ENCODE results near the gene TMEM41B.

TMEM41B gene

GRCh38 chr11:9277176-9277575 is 37.2 kb downstream of the TMEM41B start:
- Mint-ChIP-seq H3K4me1 (ENCODE audit: low read depth in 2 of 2) (peaks cover 4 to 15% of the 10 kb centered on the region in 2 donors), H3K36me3 (ENCODE audit: insufficient read depth) (peaks cover 10% of the 10 kb centered on the region), H3K4me3 (no peak overlapping the region), H3K27me3 (no peaks in the 10 kb centered on the region), H3K27ac (no peak overlapping the region), H3K9me3 (no peaks in the 10 kb centered on the region)
- DNase-seq, result no peak
- ATAC-seq (replicated peaks), result no peak

- Mint-ChIP-seq H3K27ac (no peak overlapping the region), H3K9me3 (no peaks in the 10 kb centered on the region), H3K27me3 (no peaks in the 10 kb centered on the region), H3K36me3 (ENCODE audit: insufficient read depth) (peaks cover 10% of the 10 kb centered on the region), H3K4me3 (no peak overlapping the region), H3K4me1 (ENCODE audit: low read depth in 2 of 2) (peaks cover 4 to 15% of the 10 kb centered on the region in 2 donors)
- ATAC-seq (replicated peaks) (no peak), DNase-seq (no peak)
Measured at GRCh38 chr11:9276571-9276970, 37.8 kb downstream of the TMEM41B start.

GRCh38 chr11:9274499-9275258 is 39.7 kb downstream of the TMEM41B start:
- peaks cover 4% of the 10 kb centered on the region for H3K36me3 Mint-ChIP-seq (ENCODE audit: insufficient read depth)
- ATAC-seq (replicated peaks) (no peak), DNase-seq (no peak)
- H3K27me3 Mint-ChIP-seq, result no peaks in the 10 kb centered on the region
- H3K4me3 Mint-ChIP-seq, result no peak overlapping the region
- H3K4me1 Mint-ChIP-seq (ENCODE audit: low read depth in 2 of 2), result peaks cover 0 to 3% of the 10 kb centered on the region in 2 donors
- no peaks in the 10 kb centered on the region for H3K9me3 Mint-ChIP-seq
- peak overlapping the region; percentile 30 to 84 for H3K27ac Mint-ChIP-seq

- Mint-ChIP-seq H3K4me3 (no peak overlapping the region), H3K9me3 (no peaks in the 10 kb centered on the region), H3K36me3 (ENCODE audit: insufficient read depth) (peaks cover 4% of the 10 kb centered on the region), H3K4me1 (ENCODE audit: low read depth in 2 of 2) (peaks cover 0 to 3% of the 10 kb centered on the region in 2 donors), H3K27ac (peak overlapping the region; percentile 30 to 84), H3K27me3 (no peaks in the 10 kb centered on the region)
- ATAC-seq (replicated peaks) (peak; percentile 35), DNase-seq (no peak)
Measured at GRCh38 chr11:9273376-9274336, 40.7 kb downstream of the TMEM41B start.

GRCh38 chr11:9269492-9270013 is 44.8 kb downstream of the TMEM41B start:
- H3K36me3 Mint-ChIP-seq (ENCODE audit: insufficient read depth), result peaks cover 9% of the 10 kb centered on the region
- H3K27me3 Mint-ChIP-seq, result peaks cover 5 to 8% of the 10 kb centered on the region in 2 donors
- no peaks in the 10 kb centered on the region for H3K9me3 Mint-ChIP-seq
- peaks cover 3 to 5% of the 10 kb centered on the region in 2 donors for H3K4me1 Mint-ChIP-seq (ENCODE audit: low read depth in 2 of 2)
- ATAC-seq (replicated peaks), result no peak
- DNase-seq, result no peak
- no peak overlapping the region for H3K4me3 Mint-ChIP-seq
- no peak overlapping the region for H3K27ac Mint-ChIP-seq

- peaks cover 11% of the 10 kb centered on the region for H3K36me3 Mint-ChIP-seq (ENCODE audit: insufficient read depth)
- ATAC-seq (replicated peaks) (no peak), DNase-seq (no peak)
- no peak overlapping the region for H3K4me3 Mint-ChIP-seq
- peaks cover 11 to 12% of the 10 kb centered on the region in 2 donors for H3K4me1 Mint-ChIP-seq (ENCODE audit: low read depth in 2 of 2)
- H3K27me3 Mint-ChIP-seq, result peaks cover 5 to 8% of the 10 kb centered on the region in 2 donors
- no peaks in the 10 kb centered on the region for H3K9me3 Mint-ChIP-seq
- H3K27ac Mint-ChIP-seq, result no peak overlapping the region
Measured at GRCh38 chr11:9267680-9268079, 46.7 kb downstream of the TMEM41B start.

GRCh38 chr11:9266926-9267325 is 47.5 kb downstream of the TMEM41B start:
- no peak for ATAC-seq (replicated peaks)
- H3K27ac Mint-ChIP-seq, result no peak overlapping the region
- H3K27me3 Mint-ChIP-seq, result peaks cover 5 to 8% of the 10 kb centered on the region in 2 donors
- peaks cover 11 to 12% of the 10 kb centered on the region in 2 donors for H3K4me1 Mint-ChIP-seq (ENCODE audit: low read depth in 2 of 2)
- no peak for DNase-seq
- H3K4me3 Mint-ChIP-seq, result peak overlapping the region in 1 of 2 donors; percentile 35
- H3K9me3 Mint-ChIP-seq, result no peaks in the 10 kb centered on the region
- peaks cover 11% of the 10 kb centered on the region for H3K36me3 Mint-ChIP-seq (ENCODE audit: insufficient read depth)

GRCh38 chr11:9266132-9266736 is 48.2 kb downstream of the TMEM41B start:
- Mint-ChIP-seq H3K4me3 (peak overlapping the region; percentile 92 to 96), H3K27ac (peak overlapping the region; percentile 73 to 79), H3K9me3 (no peaks in the 10 kb centered on the region), H3K36me3 (ENCODE audit: insufficient read depth) (peaks cover 11% of the 10 kb centered on the region), H3K4me1 (ENCODE audit: low read depth in 2 of 2) (peaks cover 12 to 17% of the 10 kb centered on the region in 2 donors), H3K27me3 (peaks cover 5 to 8% of the 10 kb centered on the region in 2 donors)
- no peak for ATAC-seq (replicated peaks)
- DNase-seq, result no peak

GRCh38 chr11:9265211-9266131 is 48.9 kb downstream of the TMEM41B start, which contains the start of gene DENND5A:
DENND5A (minus strand) TSS chr11:9265350; CDS start chr11:9265069, 281 bp downstream.
- Mint-ChIP-seq H3K27me3 (peaks cover 5 to 8% of the 10 kb centered on the region in 2 donors), H3K9me3 (no peaks in the 10 kb centered on the region), H3K36me3 (ENCODE audit: insufficient read depth) (peaks cover 14% of the 10 kb centered on the region), H3K4me3 (peak within 1 kb of the TSS; percentile 92 to 96), H3K27ac (peak within 1 kb of the TSS; percentile 89 to 95), H3K4me1 (ENCODE audit: low read depth in 2 of 2) (peaks cover 20 to 24% of the 10 kb centered on the region in 2 donors)
- ATAC-seq (replicated peaks) (peak; percentile 64), DNase-seq (peak; percentile 15 to 23 (median 16))

GRCh38 chr11:9264316-9265210 is 49.8 kb downstream of the TMEM41B start:
- Mint-ChIP-seq H3K27me3 (peaks cover 5 to 8% of the 10 kb centered on the region in 2 donors), H3K4me1 (ENCODE audit: low read depth in 2 of 2) (peaks cover 23 to 28% of the 10 kb centered on the region in 2 donors), H3K36me3 (ENCODE audit: insufficient read depth) (peaks cover 14% of the 10 kb centered on the region), H3K27ac (peak overlapping the region; percentile 89 to 95), H3K9me3 (no peaks in the 10 kb centered on the region), H3K4me3 (peak overlapping the region; percentile 92 to 96)
- DNase-seq, result peak; percentile 1 to 19 (median 8)
- ATAC-seq (replicated peaks), result peak; percentile 32

- H3K4me1 Mint-ChIP-seq (ENCODE audit: low read depth in 2 of 2), result peaks cover 23 to 28% of the 10 kb centered on the region in 2 donors
- H3K36me3 Mint-ChIP-seq (ENCODE audit: insufficient read depth), result peaks cover 14% of the 10 kb centered on the region
- H3K27me3 Mint-ChIP-seq, result peaks cover 5 to 8% of the 10 kb centered on the region in 2 donors
- peak; percentile 66 for ATAC-seq (replicated peaks)
- H3K4me3 Mint-ChIP-seq, result peak overlapping the region; percentile 92 to 96
- H3K27ac Mint-ChIP-seq, result peak overlapping the region; percentile 89 to 95
- peak; percentile 10 to 38 (median 20) for DNase-seq
- H3K9me3 Mint-ChIP-seq, result no peaks in the 10 kb centered on the region
Measured at GRCh38 chr11:9263840-9264315, 50.5 kb downstream of the TMEM41B start.

All from effector memory CD8-positive, alpha-beta T cell (primary cell).